Breast epithelium (tissue), 3 donors: ENCODE results near the gene CST5.

Experiments used
- CTCF ChIP-seq, 3 donors: fragments of 450-650 bp; IDR thresholded peaks; one replicate each; pipeline ENCODE4 v1.5.1; 2016 to 2017; ENCODE audit warnings: antibody characterized with exemption in 3 of 3, mild to moderate bottlenecking in 3 of 3, moderate library complexity in 3 of 3
- POLR2A ChIP-seq: fragments of 450-650 bp; IDR thresholded peaks from one replicate; pipeline ENCODE4 v1.6.1; 2016; ENCODE audit warnings: antibody characterized with exemption, mild to moderate bottlenecking, moderate library complexity

GRCh38 chr20:23909390-23909789 lies 29.8 kb upstream of the CST5 start:
- TF ChIP-seq CTCF (IDR thresholded peaks at IDR 0.05) (no peak), POLR2A (no peak)
